GM18867 (cell line): ENCODE measurements around the gene GOLGA5.
A peak's percentile ranks its signal among the peaks of the same experiment; 100 is the strongest.
"Not testable (repeated sequence)": the region's sequence is repeated elsewhere in the genome, so short reads cannot be mapped to it uniquely, and the experiment has no call there.

Experiments
- ATAC-seq: cut with Tn5 transposase; IDR thresholded peaks from one replicate; pipeline ENCODE4 v1.9.1; 2021; ENCODE audit warnings: mild to moderate bottlenecking, moderate library complexity; ENCODE audit not compliant: unreplicated experiment

GOLGA5 gene, protein sequence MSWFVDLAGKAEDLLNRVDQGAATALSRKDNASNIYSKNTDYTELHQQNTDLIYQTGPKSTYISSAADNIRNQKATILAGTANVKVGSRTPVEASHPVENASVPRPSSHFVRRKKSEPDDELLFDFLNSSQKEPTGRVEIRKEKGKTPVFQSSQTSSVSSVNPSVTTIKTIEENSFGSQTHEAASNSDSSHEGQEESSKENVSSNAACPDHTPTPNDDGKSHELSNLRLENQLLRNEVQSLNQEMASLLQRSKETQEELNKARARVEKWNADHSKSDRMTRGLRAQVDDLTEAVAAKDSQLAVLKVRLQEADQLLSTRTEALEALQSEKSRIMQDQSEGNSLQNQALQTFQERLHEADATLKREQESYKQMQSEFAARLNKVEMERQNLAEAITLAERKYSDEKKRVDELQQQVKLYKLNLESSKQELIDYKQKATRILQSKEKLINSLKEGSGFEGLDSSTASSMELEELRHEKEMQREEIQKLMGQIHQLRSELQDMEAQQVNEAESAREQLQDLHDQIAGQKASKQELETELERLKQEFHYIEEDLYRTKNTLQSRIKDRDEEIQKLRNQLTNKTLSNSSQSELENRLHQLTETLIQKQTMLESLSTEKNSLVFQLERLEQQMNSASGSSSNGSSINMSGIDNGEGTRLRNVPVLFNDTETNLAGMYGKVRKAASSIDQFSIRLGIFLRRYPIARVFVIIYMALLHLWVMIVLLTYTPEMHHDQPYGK

GRCh38 chr14:92793709-92794546, at the start of gene GOLGA5:
Gene GOLGA5, plus strand, starts transcription at chr14:92794305. Its CDS starts 3,133 bp downstream, at chr14:92797438.
- ATAC-seq = peak; percentile 97

GRCh38 chr14:92747701-92748258, 46.3 kb upstream of the GOLGA5 start:
- no peak for ATAC-seq

- ATAC-seq = peak; percentile 79
Observed at GRCh38 chr14:92748259-92749016, 45.7 kb upstream of the GOLGA5 start, which contains the start of gene LGMN. Gene LGMN, minus strand, starts transcription at chr14:92748627. Its CDS starts 15,841 bp downstream, at chr14:92732786.

DNA sequence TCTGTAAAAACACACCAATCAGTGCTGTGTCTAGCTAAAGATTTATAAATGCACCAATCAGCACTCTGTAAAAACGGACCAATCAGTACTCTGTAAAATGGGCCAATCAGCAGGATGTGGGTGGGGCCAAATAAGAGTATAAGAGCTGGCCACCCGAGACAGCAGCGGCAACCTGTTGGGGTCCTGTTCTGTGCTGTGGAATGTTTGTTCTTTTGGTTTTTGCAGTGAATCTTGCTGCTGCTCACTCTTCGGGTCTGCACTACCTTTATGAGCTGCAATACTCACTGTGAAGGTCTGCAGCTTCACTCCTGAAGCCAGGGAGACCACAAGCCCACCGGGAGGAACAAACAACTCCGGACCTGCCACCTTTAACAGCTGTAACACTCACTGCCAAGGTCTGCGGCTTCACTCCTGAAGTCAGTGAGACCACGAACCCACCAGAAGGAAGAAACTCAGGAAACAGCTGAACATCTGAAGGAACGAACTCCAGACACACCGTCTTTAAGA, 43.8 kb upstream of the GOLGA5 start:
- not testable (repeated sequence) for ATAC-seq

DNA sequence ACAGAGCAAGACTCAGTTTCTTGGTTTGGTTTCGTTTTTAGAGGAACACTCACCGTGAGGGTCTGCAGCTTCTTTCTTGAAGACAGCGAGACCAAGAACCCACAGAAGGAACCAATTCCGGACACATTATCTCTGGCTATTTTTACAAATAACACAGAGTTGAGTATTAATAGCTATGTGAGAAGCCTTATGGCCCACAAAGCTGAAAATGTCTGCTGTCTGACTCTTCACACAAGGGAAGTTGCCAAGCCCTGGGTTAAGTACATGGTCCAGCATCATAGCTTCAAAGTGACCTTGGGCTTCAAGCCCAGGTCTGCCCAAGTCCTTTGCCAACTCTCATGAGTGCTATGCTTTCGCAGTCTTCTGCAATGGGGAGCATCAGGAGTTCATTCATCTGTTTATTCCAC, 43.1 kb upstream of the GOLGA5 start:
- no peak for ATAC-seq

- no peak for ATAC-seq
Observed at GRCh38 chr14:92751819-92752218, 42.3 kb upstream of the GOLGA5 start.

GRCh38 chr14:92753250-92753649, 40.9 kb upstream of the GOLGA5 start:
- ATAC-seq = no peak

- ATAC-seq = no peak
Observed at GRCh38 chr14:92754966-92755365, 39.1 kb upstream of the GOLGA5 start.

- ATAC-seq = no peak
Observed at GRCh38 chr14:92755495-92755894, 38.6 kb upstream of the GOLGA5 start.

GRCh38 chr14:92756446-92756845, 37.7 kb upstream of the GOLGA5 start:
- no peak for ATAC-seq

DNA sequence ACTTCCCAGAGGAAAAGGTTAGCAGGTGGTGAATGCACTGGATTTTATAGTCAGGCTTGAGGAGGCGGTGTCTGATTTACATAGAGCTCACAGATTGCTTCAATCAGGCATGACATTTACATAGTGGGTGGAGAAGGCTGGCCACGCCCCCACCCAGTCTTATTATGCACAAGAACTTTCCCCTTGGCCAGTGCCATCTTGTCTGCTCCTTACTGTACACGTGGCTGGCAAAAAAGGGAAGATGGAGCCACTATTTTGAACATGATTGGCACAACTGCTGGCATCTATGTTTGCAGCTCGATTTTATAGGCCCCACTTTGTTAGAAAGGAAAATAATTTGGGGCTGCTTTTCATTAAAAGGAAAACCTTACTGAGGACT, 34.8 kb upstream of the GOLGA5 start:
- ATAC-seq = no peak

- no peak for ATAC-seq
Observed at GRCh38 chr14:92759679-92760523, 34.2 kb upstream of the GOLGA5 start.

DNA sequence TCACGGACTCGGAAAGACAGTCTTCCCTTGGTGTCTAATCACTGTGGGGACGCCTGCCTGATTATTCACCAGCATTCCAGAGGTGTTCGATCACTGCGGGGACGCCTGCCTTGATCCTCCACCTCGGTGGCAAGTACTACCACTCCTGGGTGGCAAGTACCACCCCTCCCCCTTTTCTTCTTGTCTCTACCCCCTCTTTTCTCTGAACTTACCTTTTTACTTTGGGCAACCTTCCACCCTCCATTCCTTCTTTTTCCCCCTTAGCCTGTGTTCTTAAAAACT, 33.6 kb upstream of the GOLGA5 start:
- no peak for ATAC-seq

GRCh38 chr14:92763666-92764631, 30.2 kb upstream of the GOLGA5 start:
- ATAC-seq = peak; percentile 29

GRCh38 chr14:92768236-92768635, 25.9 kb upstream of the GOLGA5 start:
- peak; percentile 94 for ATAC-seq

- ATAC-seq = no peak
Observed at GRCh38 chr14:92768795-92769194, 25.3 kb upstream of the GOLGA5 start.

- ATAC-seq = no peak
Observed at GRCh38 chr14:92770484-92770883, 23.6 kb upstream of the GOLGA5 start.

GRCh38 chr14:92774572-92774971, 19.5 kb upstream of the GOLGA5 start:
- ATAC-seq = no peak
